Left ventricle myocardium inferior (tissue), 1 donor: Measurements from ENCODE around the gene LITAF. TPM values are rescaled to one million over a fixed set of nuclear protein-coding genes. Genes with fewer than 3 reads are reported as not detected.

Experiments used
- DNase-seq: peaks from one replicate; pipeline ENCODE4 v3.0.0-alpha.2; 2020
- H3K27ac ChIP-seq: fragments of 200-600 bp; replicated peaks from 2 replicates; pipeline ENCODE4 v1.8.0; 2021
- H3K27me3 ChIP-seq: fragments of 200-600 bp; 2 replicates; pipeline ENCODE4 v1.8.0; 2021; ENCODE audit warnings: low read depth
- H3K36me3 ChIP-seq: fragments of 200-600 bp; 2 replicates; pipeline ENCODE4 v1.8.0; 2021
- H3K4me1 ChIP-seq: fragments of 200-600 bp; 2 replicates; pipeline ENCODE4 v1.8.0; 2021
- H3K4me3 ChIP-seq: fragments of 200-600 bp; 2 replicates; pipeline ENCODE4 v1.8.0; 2021; ENCODE audit warnings: mild to moderate bottlenecking, moderate library complexity
- H3K9me3 ChIP-seq: fragments of 200-600 bp; replicated peaks from 2 replicates; pipeline ENCODE4 v1.8.0; 2021
- CTCF ChIP-seq: fragments of 200-600 bp; IDR thresholded peaks from 2 replicates; pipeline ENCODE4 v1.8.0; 2021; ENCODE audit warnings: antibody characterized with exemption, mild to moderate bottlenecking, borderline replicate concordance
- intact Hi-C: fragments of 100-400 bp; cut with micrococcal nuclease; formaldehyde crosslinking; loops from one replicate; pipeline ENCODE4 v1.11.0; 2022
- total RNA-seq: library from RNA; stranded (reverse); fragmentation: NEBNext Ultra II Directional; extraction: Animal tissue kit (Norgen Biotek cat#: 25700); gene quantifications from one replicate; pipeline ENCODE4 v1.2.1, GENCODE V29; 2021
- donor health status: DM: no; HTN: yes; CAD: no; lungs with severe emphysema.

LITAF gene
- total RNA-seq, 1 donor from 2014 or later: 55.6 TPM

- Histone ChIP-seq H3K4me1 (peaks cover 75% of the 10 kb centered on the region), H3K27me3 (no peaks in the 10 kb centered on the region), H3K27ac (no peak overlapping the region), H3K4me3 (no peak overlapping the region), H3K36me3 (peaks cover 43% of the 10 kb centered on the region), H3K9me3 (peaks cover 10% of the 10 kb centered on the region)
- intact Hi-C loops: no loop called here
- no peak for TF ChIP-seq CTCF
- DNase-seq: no peak
Measured at GRCh38 chr16:11556214-11556819, 30.4 kb downstream of the LITAF start.

GRCh38 chr16:11554053-11554452 lies 32.7 kb downstream of the LITAF start:
- TF ChIP-seq CTCF: no peak
- Histone ChIP-seq H3K4me1 (peaks cover 64% of the 10 kb centered on the region), H3K36me3 (peaks cover 65% of the 10 kb centered on the region), H3K27ac (no peak overlapping the region), H3K4me3 (no peak overlapping the region), H3K27me3 (no peaks in the 10 kb centered on the region), H3K9me3 (peaks cover 16% of the 10 kb centered on the region)
- intact Hi-C loops: no loop called here
- DNase-seq: no peak

- intact Hi-C loops: no loop called here
- H3K9me3 ChIP-seq: peaks cover 16% of the 10 kb centered on the region
- DNase-seq: no peak
- H3K4me3 ChIP-seq: no peak overlapping the region
- peak overlapping the region; percentile 60 for H3K27ac ChIP-seq
- peaks cover 59% of the 10 kb centered on the region for H3K4me1 ChIP-seq
- H3K27me3 ChIP-seq: no peaks in the 10 kb centered on the region
- TF ChIP-seq CTCF: no peak
- peaks cover 71% of the 10 kb centered on the region for H3K36me3 ChIP-seq
Measured at GRCh38 chr16:11553371-11553770, 33.3 kb downstream of the LITAF start.

GRCh38 chr16:11552440-11552839 lies 34.3 kb downstream of the LITAF start:
- peaks cover 16% of the 10 kb centered on the region for H3K9me3 ChIP-seq
- peak overlapping the region; percentile 60 for H3K27ac ChIP-seq
- H3K27me3 ChIP-seq: no peaks in the 10 kb centered on the region
- intact Hi-C loops: no loop called here
- H3K4me3 ChIP-seq: no peak overlapping the region
- no peak for DNase-seq
- no peak for TF ChIP-seq CTCF
- peaks cover 78% of the 10 kb centered on the region for H3K36me3 ChIP-seq
- H3K4me1 ChIP-seq: peaks cover 50% of the 10 kb centered on the region

- H3K9me3 ChIP-seq: peaks cover 16% of the 10 kb centered on the region
- peaks cover 82% of the 10 kb centered on the region for H3K36me3 ChIP-seq
- intact Hi-C loops: no loop called here
- peak overlapping the region; percentile 60 for H3K27ac ChIP-seq
- H3K4me1 ChIP-seq: peaks cover 45% of the 10 kb centered on the region
- H3K27me3 ChIP-seq: no peaks in the 10 kb centered on the region
- DNase-seq: no peak
- no peak overlapping the region for H3K4me3 ChIP-seq
- TF ChIP-seq CTCF: no peak
Measured at GRCh38 chr16:11551842-11552241, 34.9 kb downstream of the LITAF start.
